Glomerular visceral epithelial cell (primary cell): ENCODE results near the gene NELL1.

Experiments
- DNase-seq: peaks from one replicate; pipeline ENCODE4 v3.0.0-alpha.2; 2016; ENCODE audit errors: extremely low spot score

The NELL1 gene

GRCh38 chr11:20668131-20668809, 1.1 kb upstream of the NELL1 start:
- no peak for DNase-seq

GRCh38 chr11:20669820-20670684, 666 bp downstream of the NELL1 start:
- no peak for DNase-seq

- DNase-seq = no peak
These were observed 1.6 kb downstream of the NELL1 start for GRCh38 chr11:20670932-20671403.

- DNase-seq = no peak
These were observed 2.6 kb downstream of the NELL1 start for GRCh38 chr11:20671856-20672546.

- no peak for DNase-seq
These were observed 3.2 kb downstream of the NELL1 start for GRCh38 chr11:20672575-20672974.

- DNase-seq = no peak
These were observed 7.3 kb downstream of the NELL1 start for GRCh38 chr11:20676658-20677057.

GRCh38 chr11:20688761-20689160, 19.4 kb downstream of the NELL1 start:
- no peak for DNase-seq

GRCh38 chr11:20707876-20708275, 38.5 kb downstream of the NELL1 start:
- no peak for DNase-seq

- DNase-seq = no peak
These were observed 43.5 kb downstream of the NELL1 start for GRCh38 chr11:20712912-20713311.

- DNase-seq = no peak
These were observed 46.1 kb downstream of the NELL1 start for GRCh38 chr11:20715464-20715863.

GRCh38 chr11:20715931-20716330, 46.5 kb downstream of the NELL1 start:
- no peak for DNase-seq

- DNase-seq = no peak
These were observed 50.4 kb downstream of the NELL1 start for GRCh38 chr11:20719821-20720220.

GRCh38 chr11:20723366-20723765, 54.0 kb downstream of the NELL1 start:
- no peak for DNase-seq

- DNase-seq = no peak
These were observed 60.3 kb downstream of the NELL1 start for GRCh38 chr11:20729597-20730105.

GRCh38 chr11:20731676-20732215, 62.4 kb downstream of the NELL1 start:
- DNase-seq = no peak

- no peak for DNase-seq
These were observed 69.7 kb downstream of the NELL1 start for GRCh38 chr11:20739107-20739506.

GRCh38 chr11:20739577-20739976, 70.2 kb downstream of the NELL1 start:
- no peak for DNase-seq

- DNase-seq = no peak
These were observed 85.5 kb downstream of the NELL1 start for GRCh38 chr11:20754933-20755332.

GRCh38 chr11:20759541-20759940, 90.2 kb downstream of the NELL1 start:
- no peak for DNase-seq

- DNase-seq = no peak
These were observed 91.4 kb downstream of the NELL1 start for GRCh38 chr11:20760811-20761210.

GRCh38 chr11:20762116-20762844, 92.9 kb downstream of the NELL1 start:
- DNase-seq = no peak
